ENCODE results near the gene RASAL3.

Gene RASAL3

GRCh38 chr19:15453091-15453578, 11.2 kb downstream of the RASAL3 start:
- DNase-seq (ENCODE audit: low read depth in 2 of 2): peak in 1 of 2 donors; percentile 17
- H3K4me3 ChIP-seq (replicated peaks in 1 of 2; ENCODE audit: low read depth in 2 of 2, low read length in 2 of 2): peak overlapping the region; percentile 44 to 52
- TF ChIP-seq, protein P1, sequence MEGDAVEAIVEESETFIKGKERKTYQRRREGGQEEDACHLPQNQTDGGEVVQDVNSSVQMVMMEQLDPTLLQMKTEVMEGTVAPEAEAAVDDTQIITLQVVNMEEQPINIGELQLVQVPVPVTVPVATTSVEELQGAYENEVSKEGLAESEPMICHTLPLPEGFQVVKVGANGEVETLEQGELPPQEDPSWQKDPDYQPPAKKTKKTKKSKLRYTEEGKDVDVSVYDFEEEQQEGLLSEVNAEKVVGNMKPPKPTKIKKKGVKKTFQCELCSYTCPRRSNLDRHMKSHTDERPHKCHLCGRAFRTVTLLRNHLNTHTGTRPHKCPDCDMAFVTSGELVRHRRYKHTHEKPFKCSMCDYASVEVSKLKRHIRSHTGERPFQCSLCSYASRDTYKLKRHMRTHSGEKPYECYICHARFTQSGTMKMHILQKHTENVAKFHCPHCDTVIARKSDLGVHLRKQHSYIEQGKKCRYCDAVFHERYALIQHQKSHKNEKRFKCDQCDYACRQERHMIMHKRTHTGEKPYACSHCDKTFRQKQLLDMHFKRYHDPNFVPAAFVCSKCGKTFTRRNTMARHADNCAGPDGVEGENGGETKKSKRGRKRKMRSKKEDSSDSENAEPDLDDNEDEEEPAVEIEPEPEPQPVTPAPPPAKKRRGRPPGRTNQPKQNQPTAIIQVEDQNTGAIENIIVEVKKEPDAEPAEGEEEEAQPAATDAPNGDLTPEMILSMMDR (IDR thresholded peaks at IDR 0.05; ENCODE audit: low read depth, low read length): peak; percentile 19

DNA sequence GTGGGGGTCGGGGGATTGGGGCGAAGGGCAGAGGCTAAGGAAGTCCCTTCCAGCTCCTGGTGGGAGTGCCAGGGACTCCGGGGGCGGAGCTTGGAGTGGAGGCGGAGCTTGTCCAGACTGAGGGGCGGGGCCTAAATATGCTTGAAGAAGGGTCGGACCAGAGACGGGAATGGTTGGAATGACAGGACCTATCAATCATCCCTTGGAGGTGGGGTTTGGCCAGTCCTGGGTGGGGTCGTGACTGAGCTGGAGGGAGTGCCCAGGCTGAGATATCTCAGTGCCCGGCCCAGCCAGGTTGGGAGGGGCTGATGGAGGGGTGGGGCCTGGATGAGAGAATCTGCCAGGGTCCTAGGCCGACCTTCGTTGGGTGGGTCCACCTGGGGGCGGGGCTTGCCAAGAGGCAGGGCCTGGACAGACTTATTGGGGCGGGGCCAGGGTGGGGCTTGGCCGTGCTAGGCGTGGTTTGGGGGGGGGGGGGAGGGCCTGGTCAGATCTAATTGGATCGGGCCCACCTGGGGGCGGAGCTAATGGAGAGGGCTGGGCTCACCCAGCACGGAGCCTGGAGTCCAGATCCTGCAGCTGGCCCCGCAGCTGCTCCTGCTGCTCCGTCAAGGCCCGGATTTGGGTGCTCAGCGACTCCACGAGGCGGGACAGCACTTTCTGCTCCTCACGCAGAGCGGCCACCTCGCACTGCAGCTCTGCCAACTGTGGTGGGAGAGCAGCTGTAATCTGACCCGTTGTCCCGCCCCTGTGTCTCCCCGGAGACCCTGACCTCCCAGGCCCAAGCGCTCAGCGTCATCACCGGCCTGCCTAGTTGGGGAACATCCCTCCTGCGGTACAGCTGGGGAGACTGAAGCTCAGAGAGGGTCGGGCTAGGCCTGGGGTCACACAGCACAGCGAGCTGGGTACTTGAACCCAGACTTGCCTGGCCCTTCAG, 12.0 kb downstream of the RASAL3 start:
- DNase-seq (ENCODE audit: low read depth in 2 of 2): peak; percentile 88 to 89
- TF ChIP-seq, protein P1 (IDR thresholded peaks at IDR 0.05; ENCODE audit: low read depth, low read length): no peak
- peak overlapping the region; percentile 44 to 52 for H3K4me3 ChIP-seq (replicated peaks in 1 of 2; ENCODE audit: low read depth in 2 of 2, low read length in 2 of 2)

- DNase-seq (ENCODE audit: low read depth in 2 of 2): no peak
- TF ChIP-seq, protein P1 (IDR thresholded peaks at IDR 0.05; ENCODE audit: low read depth, low read length): no peak
These were observed 13.8 kb downstream of the RASAL3 start for GRCh38 chr19:15450528-15450890.

DNA sequence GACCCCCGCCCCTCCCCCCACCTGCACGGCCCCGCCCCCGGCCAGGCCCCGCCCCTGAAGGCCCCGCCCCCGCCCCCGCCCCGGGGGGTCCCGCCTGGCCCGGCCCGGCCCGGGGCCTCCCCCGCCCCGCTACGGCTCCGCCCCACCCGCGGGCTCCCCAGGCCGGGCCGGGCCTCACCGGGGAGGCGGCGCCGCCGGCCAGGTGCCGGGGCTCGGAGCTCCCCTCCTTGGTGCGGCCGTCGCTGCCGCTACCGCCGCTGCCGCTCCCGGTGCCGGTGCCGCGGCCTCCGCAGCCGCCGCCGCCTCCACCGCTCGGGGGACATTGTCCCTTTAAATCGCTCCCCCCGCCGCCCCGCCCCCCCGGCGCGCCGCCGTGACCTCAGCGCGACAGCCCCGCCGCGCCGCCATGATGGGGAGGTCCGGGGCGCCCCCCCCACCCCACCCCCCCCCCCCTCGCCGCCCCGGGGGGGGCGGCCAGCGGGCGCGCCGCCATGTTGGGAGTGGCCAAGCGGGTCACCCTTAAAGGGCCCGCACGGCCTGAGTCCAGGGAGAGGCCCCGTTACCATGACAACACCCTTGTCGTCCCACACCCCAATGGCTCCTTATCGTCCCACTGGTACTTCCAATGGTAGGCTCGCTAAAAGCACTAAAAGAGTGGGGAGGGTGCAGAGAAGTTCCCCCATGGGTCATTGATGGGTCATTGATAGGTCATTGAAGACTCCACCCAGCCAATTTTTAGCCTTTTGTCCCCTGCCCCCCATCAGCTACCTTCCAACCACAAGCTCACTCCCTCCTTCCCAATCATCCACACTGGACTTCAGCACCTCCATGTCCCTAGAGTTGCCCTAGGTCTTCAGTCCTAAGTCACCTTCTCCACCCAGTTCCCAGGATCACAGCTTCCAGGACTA, 14.5 kb downstream of the RASAL3 start, which contains the start of gene WIZ:
WIZ (minus strand) TSS at position 337 of the 908 bp plus-strand sequence. CDS start 1,649 bp downstream, outside the sequence.
- peak; percentile 75 to 85 for DNase-seq (ENCODE audit: low read depth in 2 of 2)
- TF ChIP-seq, protein P1 (IDR thresholded peaks at IDR 0.05; ENCODE audit: low read depth, low read length): no peak
- H3K4me3 ChIP-seq (replicated peaks in 1 of 2; ENCODE audit: low read depth in 2 of 2, low read length in 2 of 2): peak within 1 kb of the TSS; percentile 67 to 79

More at GRCh38 chr19:15450528-15450890, 13.8 kb downstream of the RASAL3 start:
- H3K4me3 ChIP-seq (replicated peaks in 1 of 2; ENCODE audit: low read depth in 2 of 2, low read length in 2 of 2): no peak overlapping the region

- DNase-seq (ENCODE audit: low read depth in 2 of 2): peak in 1 of 2 donors; percentile 39
- TF ChIP-seq, protein P1 (IDR thresholded peaks at IDR 0.05; ENCODE audit: low read depth, low read length): no peak
- peak overlapping the region; percentile 67 to 79 for H3K4me3 ChIP-seq (replicated peaks in 1 of 2; ENCODE audit: low read depth in 2 of 2, low read length in 2 of 2)
These were observed 15.3 kb downstream of the RASAL3 start for GRCh38 chr19:15448778-15449619.

All from cardiac fibroblast (primary cell).